Measurements from ENCODE around the gene FAM181B. TPM values are rescaled to one million over a fixed set of nuclear protein-coding genes. Genes with fewer than 3 reads are reported as not detected.

Gene FAM181B
- total RNA-seq, 4 donors from 2014 or later: 0.26 to 5.7 (median 0.91) TPM; not detected in 1

GRCh38 chr11:82718307-82718706, 15.4 kb downstream of the FAM181B start:
- Histone ChIP-seq H3K36me3 (no peaks in the 10 kb centered on the region), H3K4me3 (no peak overlapping the region), H3K4me1 (peaks cover 0 to 2% of the 10 kb centered on the region in 2 donors), H3K27ac (no peak overlapping the region), H3K27me3 (no peaks in the 10 kb centered on the region), H3K9me3 (no peaks in the 10 kb centered on the region)
- TF ChIP-seq CTCF (IDR thresholded peaks at IDR 0.05) (peak; percentile 55 to 76 (median 64)), POLR2A (IDR thresholded peaks at IDR 0.05) (no peak)
- DNase-seq: no peak
- intact Hi-C loops (cut with DNase I; ENCODE audit: low total_unique reads): no loop called here

- intact Hi-C loops (cut with DNase I; ENCODE audit: low total_unique reads): no loop called here
- H3K27ac ChIP-seq: no peak overlapping the region
Measured at GRCh38 chr11:82714346-82715174, 19.1 kb downstream of the FAM181B start.

GRCh38 chr11:82711648-82712047, 22.0 kb downstream of the FAM181B start:
- no peak overlapping the region for H3K4me3 ChIP-seq
- no peaks in the 10 kb centered on the region for H3K27me3 ChIP-seq
- TF ChIP-seq POLR2A (IDR thresholded peaks at IDR 0.05): no peak
- no peak for TF ChIP-seq CTCF (IDR thresholded peaks at IDR 0.05)
- no peaks in the 10 kb centered on the region for H3K36me3 ChIP-seq
- no peaks in the 10 kb centered on the region for H3K9me3 ChIP-seq
- no peaks in the 10 kb centered on the region for H3K4me1 ChIP-seq
- intact Hi-C loops (cut with DNase I; ENCODE audit: low total_unique reads): no loop called here
- H3K27ac ChIP-seq: no peak overlapping the region
- no peak for DNase-seq

More at GRCh38 chr11:82714346-82715174, 19.1 kb downstream of the FAM181B start:
- no peak for TF ChIP-seq POLR2A (IDR thresholded peaks at IDR 0.05)
- no peak for TF ChIP-seq CTCF (IDR thresholded peaks at IDR 0.05)
- Histone ChIP-seq H3K27me3 (no peaks in the 10 kb centered on the region), H3K4me1 (peaks cover 0 to 2% of the 10 kb centered on the region in 2 donors), H3K4me3 (no peak overlapping the region), H3K9me3 (no peaks in the 10 kb centered on the region), H3K36me3 (no peaks in the 10 kb centered on the region)
- DNase-seq: no peak

GRCh38 chr11:82703796-82704195, 29.9 kb downstream of the FAM181B start:
- Histone ChIP-seq H3K4me3 (no peak overlapping the region), H3K27ac (no peak overlapping the region), H3K4me1 (no peaks in the 10 kb centered on the region), H3K36me3 (no peaks in the 10 kb centered on the region), H3K27me3 (no peaks in the 10 kb centered on the region), H3K9me3 (no peaks in the 10 kb centered on the region)
- no peak for DNase-seq
- intact Hi-C loops (cut with DNase I; ENCODE audit: low total_unique reads): no loop called here
- TF ChIP-seq POLR2A (IDR thresholded peaks at IDR 0.05) (no peak), CTCF (IDR thresholded peaks at IDR 0.05) (no peak)

GRCh38 chr11:82703226-82703625, 30.4 kb downstream of the FAM181B start:
- intact Hi-C loops (cut with DNase I; ENCODE audit: low total_unique reads): no loop called here
- TF ChIP-seq CTCF (IDR thresholded peaks at IDR 0.05) (no peak), POLR2A (IDR thresholded peaks at IDR 0.05) (no peak)
- no peaks in the 10 kb centered on the region for H3K27me3 ChIP-seq
- H3K4me1 ChIP-seq: no peaks in the 10 kb centered on the region
- H3K36me3 ChIP-seq: no peaks in the 10 kb centered on the region
- H3K9me3 ChIP-seq: no peaks in the 10 kb centered on the region
- no peak overlapping the region for H3K27ac ChIP-seq
- H3K4me3 ChIP-seq: no peak overlapping the region
- DNase-seq: no peak
